OCI-LY7 (cell line): ENCODE results near the gene UBE3B. TPM values are rescaled to one million over a fixed set of nuclear protein-coding genes. Genes with fewer than 3 reads are reported as not detected.

Experiments
- BruUV-seq: library from RNA; stranded (reverse); fragments of 400-500 nt; replicated peaks from 2 replicates; lab custom pipeline; 2021; lab: Mats Ljungman, UMichigan
- CTCF ChIA-PET: fragments of 300-600 bp; sonication (Branson Sonifier 250); formaldehyde crosslinking; loops from one replicate; lab custom pipeline; 2022; ENCODE audit warnings: antibody characterized with exemption; ENCODE audit not compliant: unreplicated experiment; lab: Charles Lee
- POLR2A ChIA-PET: fragments of 300-600 bp; sonication (Branson Sonifier 250); formaldehyde crosslinking; loops from one replicate; lab custom pipeline; 2022; ENCODE audit warnings: antibody characterized with exemption; lab: Charles Lee
- DNase-seq: peaks from one replicate; pipeline ENCODE4 v3.0.0-alpha.2; 2015; ENCODE audit warnings: low spot score
- H2AFZ ChIP-seq: fragments of 200-600 bp; sonication (generic), shearing (Covaris generic); 2 replicates; pipeline ENCODE4 v1.6.1; 2014; ENCODE audit warnings: mild to moderate bottlenecking, antibody characterized with exemption, low read length, moderate library complexity
- H3K27ac ChIP-seq: fragments of 200-600 bp; sonication (generic); 2 replicates; pipeline ENCODE4 v1.5.1; 2014; ENCODE audit warnings: mixed run types, low read depth, mild to moderate bottlenecking, moderate library complexity, low read length, inconsistent platforms; ENCODE audit not compliant: poor library complexity, severe bottlenecking
- H3K36me3 ChIP-seq: fragments of 200-600 bp; sonication (generic); 2 replicates; pipeline ENCODE4 v1.6.1; 2014; ENCODE audit warnings: mild to moderate bottlenecking, antibody characterized with exemption, low read length, moderate library complexity, mixed read lengths; ENCODE audit not compliant: insufficient read depth
- H3K4me1 ChIP-seq: fragments of 200-600 bp; sonication (generic); 2 replicates; pipeline ENCODE4 v1.5.1; 2014; ENCODE audit warnings: mild to moderate bottlenecking, low read length; ENCODE audit not compliant: insufficient read depth, poor library complexity, severe bottlenecking
- H3K4me2 ChIP-seq: fragments of 200-600 bp; sonication (generic); 2 replicates; pipeline ENCODE4 v1.6.1; 2014; ENCODE audit warnings: mild to moderate bottlenecking, low read length
- H3K4me3 ChIP-seq: fragments of 200-600 bp; sonication (generic); 2 replicates; pipeline ENCODE4 v1.5.1; 2014; ENCODE audit warnings: mild to moderate bottlenecking, low read depth, low read length; ENCODE audit not compliant: poor library complexity, severe bottlenecking
- H3K79me2 ChIP-seq: fragments of 200-600 bp; sonication (generic); 2 replicates; pipeline ENCODE4 v1.6.1; 2016; ENCODE audit warnings: low read depth, mild to moderate bottlenecking, low read length, moderate library complexity, mixed read lengths; ENCODE audit not compliant: insufficient read depth
- H3K9me2 ChIP-seq: fragments of 200-600 bp; sonication (generic); 2 replicates; pipeline ENCODE4 v1.6.1; 2016; ENCODE audit warnings: mild to moderate bottlenecking, low read length, mixed read lengths; ENCODE audit not compliant: insufficient read depth
- H3K9me3 ChIP-seq: fragments of 200-600 bp; sonication (generic); 2 replicates; pipeline ENCODE4 v1.6.1; 2014; ENCODE audit warnings: mild to moderate bottlenecking, mixed run types, low read length, mixed read lengths
- H4K20me1 ChIP-seq: fragments of 200-600 bp; sonication (generic); 2 replicates; pipeline ENCODE4 v1.6.1; 2014; ENCODE audit warnings: mild to moderate bottlenecking, antibody characterized with exemption, low read length, moderate library complexity, mixed read lengths; ENCODE audit not compliant: insufficient read depth
- EZH2phosphoT487 ChIP-seq: fragments of 200-600 bp; sonication (generic); IDR thresholded peaks from 2 replicates; pipeline ENCODE4 v1.6.1; 2018; ENCODE audit warnings: low read depth, borderline replicate concordance, mild to moderate bottlenecking, mixed run types, antibody characterized with exemption, low read length, moderate library complexity, mixed read lengths
- intact Hi-C: fragments of 100-400 bp; cut with micrococcal nuclease; formaldehyde crosslinking; loops from one replicate; pipeline ENCODE4 v1.10.0; 2022; ENCODE audit not compliant: unreplicated experiment
- total RNA-seq, 2 experiments: library from RNA; depleted of rRNA in 1 of 2; stranded (reverse); fragments of >200 nt in 1 of 2; shearing (Covaris generic) in 1 of 2; gene quantifications; 2 replicates each; pipeline ENCODE4 v1.2.3, GENCODE V29; 2014 to 2022
- TF ChIP-seq, protein P1 (sequence below): fragments of 200-600 bp; sonication (generic); conservative IDR thresholded peaks from 2 replicates; pipeline ENCODE4 v1.5.1; 2014; ENCODE audit warnings: mild to moderate bottlenecking, antibody characterized with exemption, low read length, moderate library complexity, mixed read lengths

UBE3B gene
- total RNA-seq, 2 experiments from 2014 or later = 27.8 to 32.6 TPM

DNA sequence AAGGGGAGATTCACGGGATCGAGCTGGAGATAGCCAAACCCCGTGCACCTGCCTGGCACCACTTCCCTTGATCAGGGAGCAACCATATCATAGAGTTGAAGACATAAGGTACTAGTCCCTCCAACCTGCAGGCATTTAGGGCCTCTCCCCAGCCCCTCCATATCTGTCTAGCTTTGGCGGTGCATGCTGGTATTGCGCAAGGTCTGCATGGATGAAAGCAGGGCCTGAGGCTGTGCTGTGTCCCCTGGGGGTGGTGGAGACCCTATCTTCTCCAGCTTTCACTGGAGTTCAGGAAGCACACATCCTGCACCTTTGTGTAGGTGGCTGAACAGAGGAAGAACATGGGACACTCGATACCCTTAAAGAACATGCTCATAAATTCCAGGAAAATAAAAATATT lies 47.2 kb upstream of the UBE3B start:
- no TSS peak for BruUV-seq
- H3K4me3 ChIP-seq = no peak overlapping the region
- TF ChIP-seq, protein P1, sequence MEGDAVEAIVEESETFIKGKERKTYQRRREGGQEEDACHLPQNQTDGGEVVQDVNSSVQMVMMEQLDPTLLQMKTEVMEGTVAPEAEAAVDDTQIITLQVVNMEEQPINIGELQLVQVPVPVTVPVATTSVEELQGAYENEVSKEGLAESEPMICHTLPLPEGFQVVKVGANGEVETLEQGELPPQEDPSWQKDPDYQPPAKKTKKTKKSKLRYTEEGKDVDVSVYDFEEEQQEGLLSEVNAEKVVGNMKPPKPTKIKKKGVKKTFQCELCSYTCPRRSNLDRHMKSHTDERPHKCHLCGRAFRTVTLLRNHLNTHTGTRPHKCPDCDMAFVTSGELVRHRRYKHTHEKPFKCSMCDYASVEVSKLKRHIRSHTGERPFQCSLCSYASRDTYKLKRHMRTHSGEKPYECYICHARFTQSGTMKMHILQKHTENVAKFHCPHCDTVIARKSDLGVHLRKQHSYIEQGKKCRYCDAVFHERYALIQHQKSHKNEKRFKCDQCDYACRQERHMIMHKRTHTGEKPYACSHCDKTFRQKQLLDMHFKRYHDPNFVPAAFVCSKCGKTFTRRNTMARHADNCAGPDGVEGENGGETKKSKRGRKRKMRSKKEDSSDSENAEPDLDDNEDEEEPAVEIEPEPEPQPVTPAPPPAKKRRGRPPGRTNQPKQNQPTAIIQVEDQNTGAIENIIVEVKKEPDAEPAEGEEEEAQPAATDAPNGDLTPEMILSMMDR = no peak
- TF ChIP-seq EZH2phosphoT487 = no peak
- H4K20me1 ChIP-seq = no peaks in the 10 kb centered on the region
- no peak overlapping the region for H2AFZ ChIP-seq
- ChIA-PET POLR2A (interaction anchor here (0.7 kb wide), 2 partner anchors 19 to 665 kb away, joined by 3 to 4 read pairs; no protein-coding TSS in a partner anchor), CTCF (interaction anchor here (0.6 kb wide), 1 partner anchor 104 kb away, joined by 3 read pairs; no protein-coding TSS in a partner anchor)
- H3K9me2 ChIP-seq = no peaks in the 10 kb centered on the region
- DNase-seq = no peak
- H3K36me3 ChIP-seq = no peaks in the 10 kb centered on the region
- H3K4me2 ChIP-seq = no peak overlapping the region
- H3K9me3 ChIP-seq = no peaks in the 10 kb centered on the region
- intact Hi-C loops = no loop called here
- H3K79me2 ChIP-seq = no peaks in the 10 kb centered on the region
- no peaks in the 10 kb centered on the region for H3K4me1 ChIP-seq
- H3K27ac ChIP-seq = no peak overlapping the region

DNA sequence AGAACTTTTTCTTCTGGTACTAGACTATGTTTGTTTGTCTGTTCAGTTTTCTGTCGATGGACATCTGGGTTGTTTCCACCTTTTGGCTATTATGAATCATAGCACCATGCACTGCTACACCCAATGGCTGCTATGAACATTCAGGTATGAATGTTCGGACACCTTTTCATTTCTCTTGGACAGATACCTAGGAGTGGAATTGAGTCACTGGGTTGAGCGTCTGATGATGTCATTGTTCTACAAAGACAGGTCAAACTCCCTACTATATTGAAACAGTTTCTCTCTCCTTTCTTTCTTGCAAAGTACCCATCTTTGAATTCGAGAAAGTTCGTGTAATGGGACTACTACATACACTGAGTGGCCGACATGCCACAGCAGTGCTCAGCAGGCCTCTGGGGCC lies 45.0 kb upstream of the UBE3B start:
- ChIA-PET CTCF (interaction anchor here (0.8 kb wide), 1 partner anchor 20 kb away, joined by 3 read pairs; no protein-coding TSS in a partner anchor), POLR2A (no interaction called here)
- Histone ChIP-seq H3K27ac (no peak overlapping the region), H3K9me2 (no peaks in the 10 kb centered on the region), H2AFZ (no peak overlapping the region), H3K4me1 (no peaks in the 10 kb centered on the region), H3K4me3 (no peak overlapping the region), H3K4me2 (no peak overlapping the region), H3K9me3 (no peaks in the 10 kb centered on the region), H3K36me3 (no peaks in the 10 kb centered on the region), H3K79me2 (no peaks in the 10 kb centered on the region), H4K20me1 (no peaks in the 10 kb centered on the region)
- BruUV-seq = no TSS peak
- DNase-seq = no peak
- TF ChIP-seq, protein P1 = no peak
- TF ChIP-seq EZH2phosphoT487 = no peak
- intact Hi-C loops = no loop called here

- intact Hi-C loops = no loop called here
- H3K9me2 ChIP-seq = no peaks in the 10 kb centered on the region
Measured at GRCh38 chr12:109432842-109433304, 44.6 kb upstream of the UBE3B start.

More at GRCh38 chr12:109432842-109433304, 44.6 kb upstream of the UBE3B start:
- Histone ChIP-seq H3K27ac (no peak overlapping the region), H3K36me3 (no peaks in the 10 kb centered on the region), H3K79me2 (no peaks in the 10 kb centered on the region), H3K4me2 (peak overlapping the region; percentile 15; the same call in 1 of the 2 replicates), H4K20me1 (no peaks in the 10 kb centered on the region), H3K9me3 (no peaks in the 10 kb centered on the region), H3K4me1 (no peaks in the 10 kb centered on the region), H3K4me3 (no peak overlapping the region), H2AFZ (peak overlapping the region; percentile 37; the same call in 1 of the 2 replicates)
- DNase-seq = peak; percentile 74
- POLR2A ChIA-PET = no interaction called here
- CTCF ChIA-PET = interaction anchor here (0.8 to 1.1 kb wide), 2 partner anchors 17 to 20 kb away, joined by 3 read pairs; no protein-coding TSS in a partner anchor
- TF ChIP-seq, protein P1 = peak; percentile 91
- no peak for TF ChIP-seq EZH2phosphoT487
- no TSS peak for BruUV-seq
